MM.1S (cell line): ENCODE data around the gene NNT.

Experiments
- EZH2 ChIP-seq: fragments of 300-600 bp; sonication (generic); optimal IDR thresholded peaks from 2 replicates; pipeline ENCODE3; 2017; ENCODE audit warnings: low read depth, mild to moderate bottlenecking, antibody characterized with exemption, low read length, mixed read lengths
- EZH2phosphoT487 ChIP-seq: fragments of 300-600 bp; sonication (generic); IDR thresholded peaks from 2 replicates; pipeline ENCODE4 v1.6.1; 2018; ENCODE audit warnings: antibody characterized with exemption, low read length
- TF ChIP-seq, protein P1 (sequence below): fragments of 300-600 bp; sonication (generic); IDR thresholded peaks from 2 replicates; pipeline ENCODE4 v1.5.1; 2016; ENCODE audit warnings: antibody characterized with exemption, low read length, mixed read lengths

GRCh38 chr5:43711496-43711895 is 108.5 kb downstream of the NNT start:
- TF ChIP-seq, protein P1, sequence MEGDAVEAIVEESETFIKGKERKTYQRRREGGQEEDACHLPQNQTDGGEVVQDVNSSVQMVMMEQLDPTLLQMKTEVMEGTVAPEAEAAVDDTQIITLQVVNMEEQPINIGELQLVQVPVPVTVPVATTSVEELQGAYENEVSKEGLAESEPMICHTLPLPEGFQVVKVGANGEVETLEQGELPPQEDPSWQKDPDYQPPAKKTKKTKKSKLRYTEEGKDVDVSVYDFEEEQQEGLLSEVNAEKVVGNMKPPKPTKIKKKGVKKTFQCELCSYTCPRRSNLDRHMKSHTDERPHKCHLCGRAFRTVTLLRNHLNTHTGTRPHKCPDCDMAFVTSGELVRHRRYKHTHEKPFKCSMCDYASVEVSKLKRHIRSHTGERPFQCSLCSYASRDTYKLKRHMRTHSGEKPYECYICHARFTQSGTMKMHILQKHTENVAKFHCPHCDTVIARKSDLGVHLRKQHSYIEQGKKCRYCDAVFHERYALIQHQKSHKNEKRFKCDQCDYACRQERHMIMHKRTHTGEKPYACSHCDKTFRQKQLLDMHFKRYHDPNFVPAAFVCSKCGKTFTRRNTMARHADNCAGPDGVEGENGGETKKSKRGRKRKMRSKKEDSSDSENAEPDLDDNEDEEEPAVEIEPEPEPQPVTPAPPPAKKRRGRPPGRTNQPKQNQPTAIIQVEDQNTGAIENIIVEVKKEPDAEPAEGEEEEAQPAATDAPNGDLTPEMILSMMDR = no peak
- no peak for TF ChIP-seq EZH2
- no peak for TF ChIP-seq EZH2phosphoT487
